Stimulated activated CD4-positive, alpha-beta T cell treated with anti-CD3 and anti-CD28 coated beads, Interleukin-2, amount 100 ng/mL, for 48 hours (primary cell): ENCODE data around the gene MAP4.
"Not testable (repeated sequence)": the region's sequence is repeated elsewhere in the genome, so short reads cannot be mapped to it uniquely, and the experiment has no call there.

Experiments used
- DNase-seq, 2 donors: peaks; one replicate each; pipeline ENCODE4 v3.0.0-alpha.2; 2020

Gene MAP4

GRCh38 chr3:47891613-47892005 is 124.6 kb downstream of the MAP4 start:
- DNase-seq: no peak

GRCh38 chr3:47890828-47891612 is 125.2 kb downstream of the MAP4 start:
- DNase-seq: no peak

DNA sequence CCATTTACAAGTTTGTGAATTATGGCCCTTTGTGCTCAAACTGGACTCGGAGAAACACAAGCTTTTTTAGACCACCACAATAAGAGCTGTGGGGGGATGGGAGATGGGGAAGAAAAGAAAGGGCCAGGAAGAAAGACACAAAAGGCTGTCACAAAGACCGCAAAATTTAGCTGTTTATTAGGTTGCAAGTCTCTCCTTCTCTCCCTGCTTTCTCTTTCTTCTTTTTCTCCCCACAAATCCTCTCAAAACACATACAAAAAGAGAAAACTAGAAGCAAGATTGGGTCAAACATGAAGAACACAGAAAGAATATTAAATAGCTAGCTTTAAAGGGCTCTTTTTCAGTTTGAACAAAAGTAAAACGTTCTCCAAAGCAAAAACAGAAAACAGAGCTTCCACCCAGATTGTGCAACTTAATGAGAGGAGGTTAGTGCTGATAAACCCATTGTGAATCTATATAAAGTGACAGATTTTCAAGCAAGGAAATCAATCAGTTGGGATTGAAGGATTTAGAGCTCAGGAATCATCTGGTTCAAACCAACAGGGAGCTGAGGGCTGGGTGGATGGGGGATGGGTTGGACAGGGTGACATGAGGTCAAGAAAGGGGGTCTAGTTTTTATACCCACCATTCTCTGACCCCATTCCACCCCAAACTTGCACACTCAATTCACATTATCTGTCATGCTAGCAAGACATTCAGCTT is 125.9 kb downstream of the MAP4 start:
- DNase-seq: no peak

DNA sequence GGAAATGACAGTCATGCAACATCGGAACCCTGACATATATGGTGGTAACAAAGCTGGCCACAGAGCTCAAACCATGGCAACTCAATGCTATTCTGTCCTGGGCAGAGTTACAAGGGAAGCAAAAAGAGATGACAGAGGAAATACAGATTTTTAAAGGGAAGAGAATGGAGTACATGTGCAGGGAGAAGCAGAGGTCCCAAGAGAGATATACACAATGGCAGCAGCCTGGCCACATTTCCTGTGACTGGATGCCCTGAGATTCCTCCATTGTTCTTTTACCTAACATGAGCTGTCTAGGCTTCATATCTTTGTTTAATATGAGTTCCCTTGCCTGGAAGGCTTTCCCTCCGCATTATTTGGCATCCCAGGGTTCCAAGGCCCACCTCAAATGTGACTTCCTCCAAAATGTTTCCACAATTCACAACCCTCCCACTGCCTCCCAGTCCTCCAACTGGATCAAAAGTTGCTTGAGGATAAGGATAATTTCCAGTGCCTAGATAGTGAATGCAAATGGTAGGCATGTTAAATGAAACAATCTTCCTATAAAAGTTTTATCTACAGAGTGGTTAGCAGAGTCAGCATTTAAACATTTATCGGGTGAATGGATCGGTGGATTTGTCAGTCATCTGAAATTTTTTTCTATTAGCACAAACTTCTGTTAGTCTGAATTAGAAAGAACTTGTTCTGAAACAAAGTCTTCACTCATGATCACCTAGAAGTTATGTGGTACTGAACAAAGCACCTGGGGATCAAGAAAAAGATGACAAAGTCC is 127.0 kb downstream of the MAP4 start:
- no peak for DNase-seq

DNA sequence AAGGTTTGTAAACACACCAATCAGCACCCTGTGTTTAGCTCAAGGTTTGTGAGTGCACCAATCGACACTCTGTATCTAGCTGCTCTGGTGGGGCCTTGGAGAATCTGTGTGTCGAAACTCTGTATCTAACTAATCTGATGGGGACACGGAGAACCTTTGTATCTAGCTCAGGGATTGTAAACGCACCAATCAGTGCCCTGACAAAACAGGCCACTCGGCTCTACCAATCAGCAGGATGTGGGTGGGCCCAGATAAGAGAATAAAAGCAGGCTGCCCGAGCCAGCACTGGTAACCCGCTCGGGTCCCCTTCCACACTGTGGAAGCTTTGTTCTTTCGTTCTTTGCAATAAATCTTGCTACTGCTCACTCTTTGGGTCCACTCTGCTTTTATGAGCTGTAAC is 128.2 kb downstream of the MAP4 start:
- DNase-seq: not testable (repeated sequence)

GRCh38 chr3:47885168-47885567 is 131.0 kb downstream of the MAP4 start:
- DNase-seq: no peak

DNA sequence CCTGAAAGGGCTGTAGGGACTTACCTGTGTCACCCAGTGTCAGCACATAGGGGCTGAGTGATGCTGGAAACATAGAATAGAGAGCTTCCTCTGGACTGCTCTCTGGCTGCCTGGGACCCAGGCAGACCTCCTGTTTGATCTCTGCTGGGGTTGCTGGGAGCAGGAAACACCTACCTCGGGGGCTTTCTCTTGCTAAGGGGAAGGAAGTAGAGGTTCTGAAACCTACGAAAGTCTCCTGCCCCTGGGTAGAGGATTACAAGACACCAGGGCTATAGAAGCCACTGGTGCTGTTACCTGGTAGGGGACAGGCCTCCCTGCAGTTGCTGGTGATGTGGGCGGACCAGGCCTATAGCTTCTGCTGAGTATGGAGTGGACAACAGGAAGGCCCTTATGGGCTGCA is 131.6 kb downstream of the MAP4 start:
- DNase-seq: no peak

GRCh38 chr3:47882338-47882737 is 133.9 kb downstream of the MAP4 start:
- no peak for DNase-seq

DNA sequence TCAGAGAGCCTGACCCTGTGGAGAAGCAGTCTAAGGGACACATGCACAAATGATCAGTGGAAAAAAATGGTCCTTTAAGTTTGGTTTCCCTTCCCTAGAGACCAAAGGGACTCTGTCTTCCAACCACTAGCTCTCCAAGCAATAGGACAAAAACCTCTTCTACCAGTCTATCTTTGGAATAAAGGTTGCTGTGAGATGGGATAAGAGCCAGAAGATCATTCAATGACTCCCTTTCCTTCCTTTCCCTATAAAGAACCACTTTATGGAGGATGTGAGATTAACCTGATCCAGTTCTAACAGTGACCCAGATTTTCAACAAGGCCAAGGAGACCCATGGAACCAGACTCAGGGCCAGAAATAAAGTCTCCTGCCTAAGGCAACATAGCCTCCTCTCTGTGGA is 138.5 kb downstream of the MAP4 start:
- no peak for DNase-seq

DNA sequence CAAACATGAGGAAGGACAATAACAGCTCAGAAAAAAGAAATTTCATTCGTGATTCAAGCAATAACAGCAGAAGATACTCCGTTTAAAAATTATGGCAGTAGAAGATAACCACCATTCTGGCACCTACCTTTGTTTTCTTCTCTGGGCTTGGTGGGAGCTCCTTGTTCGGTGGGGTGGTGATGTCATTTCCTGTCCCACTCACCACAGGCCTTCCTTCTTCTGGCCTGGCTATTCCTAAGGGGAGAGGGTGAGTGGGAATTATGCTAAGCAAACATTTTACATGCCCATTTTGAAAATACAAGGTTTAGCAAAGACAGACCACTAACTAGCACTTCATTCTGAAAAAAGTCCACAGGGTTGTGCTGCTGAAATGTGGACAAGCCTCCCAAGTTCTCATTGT is 138.9 kb downstream of the MAP4 start:
- DNase-seq: no peak

GRCh38 chr3:47874913-47875312 is 141.3 kb downstream of the MAP4 start:
- DNase-seq: no peak

DNA sequence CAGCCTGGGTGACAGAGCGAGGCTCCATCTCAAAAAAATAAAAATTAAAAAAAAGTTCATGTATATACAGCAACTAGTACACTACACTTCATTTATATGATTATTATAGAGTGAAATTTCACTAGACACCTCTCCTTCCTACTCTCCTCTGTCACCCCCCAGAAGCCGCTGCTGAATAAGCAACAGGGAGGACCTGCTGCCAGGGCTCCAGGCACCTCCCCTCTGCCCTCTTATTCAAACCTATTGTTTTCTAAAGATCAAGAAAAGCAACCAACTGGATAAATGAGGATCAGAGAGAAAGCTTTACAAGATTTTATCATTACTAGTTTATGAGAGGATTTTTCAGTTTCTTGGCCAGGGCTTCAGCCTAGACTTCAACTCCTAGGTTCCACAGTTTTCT is 141.8 kb downstream of the MAP4 start:
- no peak for DNase-seq

GRCh38 chr3:47872916-47873315 is 143.3 kb downstream of the MAP4 start:
- no peak for DNase-seq

GRCh38 chr3:47871389-47871788 is 144.8 kb downstream of the MAP4 start:
- DNase-seq: no peak

DNA sequence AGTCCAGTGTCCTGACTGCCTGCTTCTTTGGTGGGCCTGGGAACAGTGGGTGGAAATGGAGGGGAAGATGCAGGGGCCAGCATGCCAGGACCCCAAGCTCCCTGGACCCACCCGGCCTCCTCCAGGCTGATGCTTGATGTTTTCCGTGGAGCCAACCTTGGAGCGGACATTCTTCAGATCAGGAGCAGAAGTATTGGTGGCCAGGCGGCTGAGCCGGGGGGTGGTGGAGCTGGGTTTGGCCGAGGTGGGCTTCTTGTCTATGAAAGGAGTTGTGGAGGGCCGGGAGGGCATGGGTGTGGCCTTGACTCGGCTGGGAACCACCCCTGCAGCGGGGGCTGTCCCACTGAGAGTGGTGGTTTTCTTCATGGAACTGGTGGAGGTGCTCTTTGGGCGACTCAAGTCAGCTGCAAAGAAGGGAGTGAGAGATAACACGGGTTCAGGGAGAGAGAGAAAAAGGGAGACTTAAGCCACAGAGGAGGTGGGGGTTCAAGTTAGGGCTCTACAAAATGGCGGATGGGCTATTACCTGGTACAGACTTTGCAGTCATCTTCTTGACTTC is 145.4 kb downstream of the MAP4 start:
- no peak for DNase-seq

GRCh38 chr3:47870156-47870555 is 146.1 kb downstream of the MAP4 start:
- DNase-seq: no peak

DNA sequence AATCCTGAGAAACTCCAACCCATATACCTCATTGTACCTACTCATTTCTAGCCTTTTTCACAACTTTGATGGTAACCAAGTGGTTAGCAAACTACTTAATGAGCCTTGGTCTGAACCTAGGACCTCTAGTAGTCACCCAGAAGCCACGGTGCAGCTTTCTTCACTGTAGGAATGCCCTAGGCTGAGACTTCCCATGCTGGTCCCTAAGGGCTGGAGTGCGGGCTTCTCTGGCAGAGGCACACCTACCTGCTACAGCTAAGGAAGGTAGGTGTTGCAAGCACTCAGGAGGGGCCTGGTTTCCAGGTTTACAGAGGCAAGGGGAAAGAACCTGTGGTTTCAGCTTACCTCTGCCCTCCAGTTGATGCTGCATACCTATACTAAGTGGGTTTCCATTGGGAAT is 147.9 kb downstream of the MAP4 start:
- no peak for DNase-seq

- no peak for DNase-seq
These were observed 148.7 kb downstream of the MAP4 start for GRCh38 chr3:47867451-47868044.

- DNase-seq: no peak
These were observed 151.0 kb downstream of the MAP4 start for GRCh38 chr3:47865192-47865591.

- no peak for DNase-seq
These were observed 152.7 kb downstream of the MAP4 start for GRCh38 chr3:47863391-47864128.

DNA sequence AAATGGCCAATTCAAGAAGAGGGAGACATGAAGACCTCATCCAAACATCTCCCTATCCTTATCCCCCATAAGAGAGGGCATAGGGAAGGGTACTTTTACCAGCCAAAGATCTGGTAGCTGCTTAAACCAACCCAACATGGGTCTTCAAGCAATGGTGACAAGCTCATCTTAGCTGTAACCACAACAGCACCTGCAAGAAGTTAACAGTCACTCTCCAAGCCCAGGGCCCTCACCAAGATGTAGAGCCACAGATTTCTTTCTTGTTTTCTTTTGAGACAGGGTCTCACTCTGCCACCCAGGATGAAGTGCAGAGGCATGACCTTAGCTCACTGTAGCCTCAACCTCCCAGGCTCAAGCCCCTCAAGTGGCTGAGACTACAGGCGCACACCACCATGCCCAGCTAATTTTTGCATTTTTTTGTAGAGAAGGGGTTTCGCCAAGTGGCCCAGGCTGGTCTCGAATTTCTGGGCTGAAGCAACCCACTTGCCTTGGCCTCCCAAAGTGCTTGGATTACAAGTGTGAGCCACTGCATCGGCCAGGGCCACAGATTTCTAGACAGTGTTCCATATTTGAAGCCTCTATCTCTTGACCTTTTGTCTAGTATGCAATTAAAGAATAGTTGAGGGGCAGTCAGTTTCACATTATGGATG is 156.1 kb downstream of the MAP4 start:
- no peak for DNase-seq

GRCh38 chr3:47857151-47857550 is 159.1 kb downstream of the MAP4 start:
- DNase-seq: no peak
